Stomach (tissue), 4 donors: Measurements from ENCODE around the gene OTUD3.

Source experiments
- CTCF ChIP-seq, 7 experiments: fragments of 450-650 bp in 4 of 7; fragments of 200-600 bp in 3 of 7; sonication (generic) in 3 of 7; IDR thresholded peaks; one replicate each; pipeline ENCODE4 v1.5.1; 2016 to 2019; ENCODE audit warnings: antibody characterized with exemption in 7 of 7, control low read depth in 2 of 7, mild to moderate bottlenecking in 1 of 7
- EP300 ChIP-seq: sonication (generic); formaldehyde crosslinking; IDR thresholded peaks from one replicate; pipeline ENCODE4 v1.6.1; 2017; ENCODE audit warnings: antibody characterized with exemption
- POLR2A ChIP-seq, 4 donors: fragments of 450-650 bp; IDR thresholded peaks; one replicate each; pipeline ENCODE4 v1.6.1; 2016; ENCODE audit warnings: antibody characterized with exemption in 4 of 4, control low read depth in 2 of 4, mild to moderate bottlenecking in 1 of 4, moderate library complexity in 1 of 4

DNA sequence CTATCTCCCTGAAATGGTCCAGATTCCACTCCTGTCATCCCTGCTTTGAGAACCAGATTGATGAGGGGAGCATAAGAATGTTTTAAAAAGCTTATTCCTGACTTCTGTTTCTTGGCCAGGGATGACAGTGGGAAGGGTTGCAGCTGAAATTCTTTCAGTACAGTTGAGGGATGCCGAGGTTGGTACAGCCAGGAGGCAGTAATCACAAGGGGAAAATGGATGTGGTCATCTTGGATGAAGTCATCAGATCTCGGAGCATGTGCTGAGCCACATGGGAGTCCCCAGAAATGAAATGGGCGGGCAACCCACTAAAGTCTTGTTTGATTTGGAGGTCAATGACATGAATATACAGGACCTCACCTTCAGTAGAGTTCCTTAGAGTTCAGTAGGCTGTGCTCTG, 59.9 kb downstream of the OTUD3 start:
- TF ChIP-seq POLR2A (IDR thresholded peaks at IDR 0.05) (no peak), EP300 (no peak), CTCF (IDR thresholded peaks at IDR 0.05) (no peak)
